ENCODE measurements around the gene ICOSLG.

The ICOSLG gene

DNA sequence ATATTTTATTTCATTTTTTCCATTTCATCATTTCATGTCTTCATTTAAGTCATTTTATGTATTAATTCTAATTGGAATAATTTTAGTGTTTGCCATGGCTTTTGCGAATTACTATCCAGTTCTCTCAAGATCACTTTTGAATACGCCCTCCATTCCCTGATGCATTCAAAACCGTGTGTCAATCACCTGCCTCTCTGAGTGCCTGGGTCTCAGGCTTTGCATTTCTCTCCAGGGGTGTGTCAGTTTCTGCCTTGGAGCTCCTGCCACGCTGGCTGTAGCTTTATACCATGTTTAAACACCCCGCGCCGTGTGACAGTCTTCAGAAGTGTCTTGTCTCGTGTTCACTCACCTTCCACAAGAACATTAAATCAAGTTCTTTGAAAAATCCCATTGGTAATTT, 28.3 kb upstream of the ICOSLG start:
- Histone ChIP-seq H3K4me1 (ENCODE audit: control insufficient read depth, low read depth, low read length) (no peaks in the 10 kb centered on the region), H2BK15ac (replicated peaks; ENCODE audit: low read depth) (no peak overlapping the region), H3K56ac (ENCODE audit: low read length) (no peak overlapping the region), H2BK5ac (ENCODE audit: low read length) (no peak overlapping the region), H3K27me3 (ENCODE audit: insufficient read depth, low read length, poor library complexity) (no peaks in the 10 kb centered on the region), H3K9ac (ENCODE audit: low read length) (no peak overlapping the region), H3K4me2 (ENCODE audit: low read length) (no peak overlapping the region), H3K4ac (ENCODE audit: low read depth, low read length) (no peak overlapping the region), H3K36me3 (ENCODE audit: control insufficient read depth, insufficient read depth, low read length) (no peaks in the 10 kb centered on the region), H3K18ac (ENCODE audit: low read length) (no peak overlapping the region), H2AK5ac (ENCODE audit: low read length) (no peak overlapping the region), H3K79me2 (ENCODE audit: control insufficient read depth, insufficient read depth, low read length) (no peaks in the 10 kb centered on the region), H3K27ac (ENCODE audit: low read depth, low read length) (no peak overlapping the region), H4K8ac (ENCODE audit: low read depth, low read length) (no peak overlapping the region), H2BK120ac (ENCODE audit: low read depth, low read length) (no peak overlapping the region), H3K79me1 (ENCODE audit: low read length) (no peaks in the 10 kb centered on the region), H3K23ac (ENCODE audit: low read length) (no peak overlapping the region), H3K4me3 (ENCODE audit: low read length) (no peak overlapping the region), H4K5ac (ENCODE audit: low read length) (no peak overlapping the region)
- WGBS (ENCODE audit: extremely low coverage, insufficient coverage, low lambda C conversion rate) = no CpG with 5 or more reads among the region's 8 CpGs
- no peak for DNase-seq

DNA sequence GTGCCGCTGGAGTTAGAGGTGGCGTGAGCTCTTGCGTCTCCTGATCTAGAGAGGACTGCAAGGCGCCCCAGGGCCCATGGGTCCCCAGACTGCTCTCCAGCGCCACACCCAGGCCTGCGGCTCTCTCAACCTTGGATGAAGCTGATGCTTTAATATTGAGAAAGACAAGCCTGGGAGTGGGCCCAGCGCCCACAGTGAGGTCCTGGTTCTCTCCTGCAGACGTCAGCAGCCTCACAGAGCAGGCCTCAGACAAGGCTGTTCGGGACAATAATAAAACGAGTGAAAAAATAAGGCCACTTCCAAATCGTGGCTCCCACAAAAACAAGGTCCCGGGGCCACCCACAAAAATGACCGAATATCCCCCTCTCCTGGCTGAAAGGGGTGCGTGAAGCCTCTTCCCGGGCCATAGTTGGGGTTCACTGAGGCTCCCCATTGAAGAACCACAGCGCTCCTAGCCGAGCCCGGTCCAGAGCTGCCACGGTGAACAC, 27.0 kb upstream of the ICOSLG start:
- Histone ChIP-seq H2BK5ac (ENCODE audit: low read length) (no peak overlapping the region), H3K56ac (ENCODE audit: low read length) (no peak overlapping the region), H3K27me3 (ENCODE audit: insufficient read depth, low read length, poor library complexity) (no peaks in the 10 kb centered on the region), H3K79me1 (ENCODE audit: low read length) (no peaks in the 10 kb centered on the region), H3K18ac (ENCODE audit: low read length) (no peak overlapping the region), H3K23ac (ENCODE audit: low read length) (no peak overlapping the region), H3K36me3 (ENCODE audit: control insufficient read depth, insufficient read depth, low read length) (no peaks in the 10 kb centered on the region), H3K9ac (ENCODE audit: low read length) (no peak overlapping the region), H4K8ac (ENCODE audit: low read depth, low read length) (no peak overlapping the region), H3K27ac (ENCODE audit: low read depth, low read length) (no peak overlapping the region), H4K5ac (ENCODE audit: low read length) (no peak overlapping the region), H3K79me2 (ENCODE audit: control insufficient read depth, insufficient read depth, low read length) (no peaks in the 10 kb centered on the region), H3K4me3 (ENCODE audit: low read length) (no peak overlapping the region), H3K4me2 (ENCODE audit: low read length) (no peak overlapping the region), H2BK15ac (replicated peaks; ENCODE audit: low read depth) (no peak overlapping the region), H3K4me1 (ENCODE audit: control insufficient read depth, low read depth, low read length) (peaks cover 3% of the 10 kb centered on the region), H3K4ac (ENCODE audit: low read depth, low read length) (no peak overlapping the region), H2BK120ac (ENCODE audit: low read depth, low read length) (no peak overlapping the region), H2AK5ac (ENCODE audit: low read length) (no peak overlapping the region)
- no peak for DNase-seq
- WGBS (ENCODE audit: extremely low coverage, insufficient coverage, low lambda C conversion rate) = no CpG with 5 or more reads among the region's 19 CpGs

DNA sequence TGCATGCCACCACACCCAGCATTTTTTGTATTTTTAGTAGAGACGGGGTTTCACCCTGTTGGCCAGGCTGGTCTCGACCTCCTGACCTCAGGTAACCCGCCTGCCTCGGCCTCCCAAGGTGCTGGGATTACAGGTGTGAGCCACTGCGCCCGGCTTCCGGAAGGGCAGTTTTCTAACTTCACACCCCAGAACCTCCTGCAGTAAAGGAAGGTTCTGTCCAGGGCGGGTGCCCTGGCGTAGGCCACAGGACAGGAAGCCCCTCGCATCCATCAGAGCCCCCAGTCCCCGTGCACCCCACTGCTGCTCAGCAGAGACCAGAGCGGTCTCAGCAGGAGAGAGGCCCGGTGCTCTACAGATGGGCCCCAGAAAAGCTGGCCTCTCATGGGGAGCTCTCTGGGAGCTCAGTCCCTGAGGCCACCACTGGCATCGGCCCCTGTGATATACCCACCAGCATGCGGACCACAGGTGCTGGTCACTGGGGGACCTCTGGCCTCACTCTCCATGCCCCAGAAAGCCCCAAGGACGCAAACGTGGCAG, 25.1 kb upstream of the ICOSLG start:
- Histone ChIP-seq H3K36me3 (ENCODE audit: control insufficient read depth, insufficient read depth, low read length) (no peaks in the 10 kb centered on the region), H3K79me1 (ENCODE audit: low read length) (no peaks in the 10 kb centered on the region), H3K4me1 (ENCODE audit: control insufficient read depth, low read depth, low read length) (peaks cover 3% of the 10 kb centered on the region), H2AK5ac (ENCODE audit: low read length) (no peak overlapping the region), H3K9ac (ENCODE audit: low read length) (no peak overlapping the region), H3K56ac (ENCODE audit: low read length) (no peak overlapping the region), H3K4me3 (ENCODE audit: low read length) (no peak overlapping the region), H3K27me3 (ENCODE audit: insufficient read depth, low read length, poor library complexity) (no peaks in the 10 kb centered on the region), H3K4ac (ENCODE audit: low read depth, low read length) (no peak overlapping the region), H2BK5ac (ENCODE audit: low read length) (no peak overlapping the region), H3K4me2 (ENCODE audit: low read length) (no peak overlapping the region), H3K18ac (ENCODE audit: low read length) (no peak overlapping the region), H2BK15ac (replicated peaks; ENCODE audit: low read depth) (no peak overlapping the region), H3K23ac (ENCODE audit: low read length) (no peak overlapping the region), H3K79me2 (ENCODE audit: control insufficient read depth, insufficient read depth, low read length) (no peaks in the 10 kb centered on the region), H4K8ac (ENCODE audit: low read depth, low read length) (no peak overlapping the region), H2BK120ac (ENCODE audit: low read depth, low read length) (no peak overlapping the region), H4K5ac (ENCODE audit: low read length) (no peak overlapping the region), H3K27ac (ENCODE audit: low read depth, low read length) (no peak overlapping the region)
- WGBS (ENCODE audit: extremely low coverage, insufficient coverage, low lambda C conversion rate) = no CpG with 5 or more reads among the region's 17 CpGs
- DNase-seq = no peak

DNA sequence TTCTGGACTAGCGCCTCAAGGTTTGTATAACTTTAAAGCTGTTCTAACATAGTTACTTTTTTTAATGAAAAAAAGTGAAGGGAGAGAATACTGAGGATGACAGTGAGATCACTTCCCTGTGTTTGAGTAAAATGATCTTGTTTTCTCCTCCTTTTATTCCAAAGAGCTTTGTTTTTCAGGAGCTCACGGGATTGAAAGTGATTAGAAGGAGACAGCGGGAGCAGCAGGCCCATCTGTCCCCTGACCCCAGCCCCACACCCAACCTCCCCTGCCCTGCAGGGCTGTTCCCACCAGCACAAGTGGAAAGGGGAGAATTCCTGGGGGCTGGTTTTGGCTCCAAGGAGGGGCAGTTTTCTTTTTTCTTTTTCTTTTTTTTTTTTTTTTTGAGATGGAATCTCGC, 23.0 kb upstream of the ICOSLG start:
- no peak overlapping the region for H3K4ac ChIP-seq (ENCODE audit: low read depth, low read length)
- no peak overlapping the region for H3K4me3 ChIP-seq (ENCODE audit: low read length)
- H3K18ac ChIP-seq (ENCODE audit: low read length) = peak overlapping the region; percentile 72
- peaks cover 3% of the 10 kb centered on the region for H3K4me1 ChIP-seq (ENCODE audit: control insufficient read depth, low read depth, low read length)
- no peak overlapping the region for H4K8ac ChIP-seq (ENCODE audit: low read depth, low read length)
- no peak overlapping the region for H4K5ac ChIP-seq (ENCODE audit: low read length)
- H3K36me3 ChIP-seq (ENCODE audit: control insufficient read depth, insufficient read depth, low read length) = no peaks in the 10 kb centered on the region
- no peaks in the 10 kb centered on the region for H3K79me2 ChIP-seq (ENCODE audit: control insufficient read depth, insufficient read depth, low read length)
- H3K9ac ChIP-seq (ENCODE audit: low read length) = no peak overlapping the region
- peak overlapping the region; percentile 84 for H3K27ac ChIP-seq (ENCODE audit: low read depth, low read length)
- H2AK5ac ChIP-seq (ENCODE audit: low read length) = no peak overlapping the region
- no peak overlapping the region for H2BK5ac ChIP-seq (ENCODE audit: low read length)
- H3K4me2 ChIP-seq (ENCODE audit: low read length) = no peak overlapping the region
- H3K56ac ChIP-seq (ENCODE audit: low read length) = peak overlapping the region; percentile 89
- WGBS (ENCODE audit: extremely low coverage, insufficient coverage, low lambda C conversion rate) = no CpG with 5 or more reads among the region's 4 CpGs
- peak; percentile 39 for DNase-seq
- H3K79me1 ChIP-seq (ENCODE audit: low read length) = no peaks in the 10 kb centered on the region
- no peaks in the 10 kb centered on the region for H3K27me3 ChIP-seq (ENCODE audit: insufficient read depth, low read length, poor library complexity)
- no peak overlapping the region for H2BK120ac ChIP-seq (ENCODE audit: low read depth, low read length)
- no peak overlapping the region for H2BK15ac ChIP-seq (replicated peaks; ENCODE audit: low read depth)
- no peak overlapping the region for H3K23ac ChIP-seq (ENCODE audit: low read length)

DNA sequence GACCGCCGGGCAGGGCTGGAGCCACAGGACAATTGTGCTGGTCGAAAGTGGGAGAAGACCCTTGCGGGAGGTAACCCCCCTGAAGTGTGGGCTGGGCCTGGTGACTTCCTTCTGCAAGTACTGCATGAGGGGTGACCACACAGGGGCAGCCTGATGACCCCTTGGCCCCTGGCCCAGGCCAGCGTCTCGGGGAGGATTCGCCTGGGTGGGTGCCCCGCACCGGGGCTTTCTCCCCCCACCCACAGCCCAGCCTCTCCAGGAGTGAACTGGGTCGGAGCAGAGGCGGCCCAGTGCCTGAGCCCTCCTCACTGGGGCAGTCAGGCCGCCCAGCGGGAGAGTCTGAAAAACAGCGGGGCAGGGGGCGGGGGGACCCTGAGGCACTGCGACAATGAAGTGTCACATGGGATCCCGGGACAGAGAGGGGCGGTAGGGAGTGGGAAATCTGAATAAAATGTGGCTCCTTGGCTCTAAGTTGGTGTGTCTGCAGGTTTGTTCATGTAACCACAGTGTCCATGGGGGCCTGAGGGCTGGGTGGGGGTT, 22.5 kb upstream of the ICOSLG start:
- Histone ChIP-seq H2AK5ac (ENCODE audit: low read length) (no peak overlapping the region), H3K27ac (ENCODE audit: low read depth, low read length) (peak overlapping the region; percentile 84), H3K18ac (ENCODE audit: low read length) (peak overlapping the region; percentile 94), H2BK15ac (replicated peaks; ENCODE audit: low read depth) (peak overlapping the region; percentile 41), H3K4me3 (ENCODE audit: low read length) (no peak overlapping the region), H3K9ac (ENCODE audit: low read length) (peak overlapping the region; percentile 58), H3K36me3 (ENCODE audit: control insufficient read depth, insufficient read depth, low read length) (no peaks in the 10 kb centered on the region), H3K79me1 (ENCODE audit: low read length) (no peaks in the 10 kb centered on the region), H2BK120ac (ENCODE audit: low read depth, low read length) (peak overlapping the region; percentile 97), H3K27me3 (ENCODE audit: insufficient read depth, low read length, poor library complexity) (no peaks in the 10 kb centered on the region), H3K4me1 (ENCODE audit: control insufficient read depth, low read depth, low read length) (peaks cover 3% of the 10 kb centered on the region), H3K79me2 (ENCODE audit: control insufficient read depth, insufficient read depth, low read length) (no peaks in the 10 kb centered on the region), H3K56ac (ENCODE audit: low read length) (peak overlapping the region; percentile 89), H3K23ac (ENCODE audit: low read length) (peak overlapping the region; percentile 97), H4K8ac (ENCODE audit: low read depth, low read length) (no peak overlapping the region), H2BK5ac (ENCODE audit: low read length) (peak overlapping the region; percentile 85), H4K5ac (ENCODE audit: low read length) (no peak overlapping the region), H3K4ac (ENCODE audit: low read depth, low read length) (peak overlapping the region; percentile 81), H3K4me2 (ENCODE audit: low read length) (no peak overlapping the region)
- WGBS (ENCODE audit: extremely low coverage, insufficient coverage, low lambda C conversion rate) = no CpG with 5 or more reads among the region's 18 CpGs
- DNase-seq = peak; percentile 84
